Measurements from ENCODE around the gene AGO3.

The AGO3 gene

GRCh38 chr1:36085686-36086526 lies 155.0 kb downstream of the AGO3 start:
- no peak for TF ChIP-seq SNAI2 (CRISPR knock-in tag; IDR thresholded peaks at IDR 0.05)
- no peak for TF ChIP-seq RARB (CRISPR knock-in tag; IDR thresholded peaks at IDR 0.05)
- TF ChIP-seq TCF4 (CRISPR knock-in tag; IDR thresholded peaks at IDR 0.05; ENCODE audit: borderline replicate concordance) = no peak
- no peak for TF ChIP-seq PPARA (CRISPR knock-in tag; IDR thresholded peaks at IDR 0.05; ENCODE audit: borderline replicate concordance)
- TF ChIP-seq TOX (CRISPR knock-in tag; IDR thresholded peaks at IDR 0.05; ENCODE audit: borderline replicate concordance) = no peak
- no peak for ATAC-seq

GRCh38 chr1:36086529-36087232 lies 155.8 kb downstream of the AGO3 start:
- TF ChIP-seq TCF4 (CRISPR knock-in tag; IDR thresholded peaks at IDR 0.05; ENCODE audit: borderline replicate concordance) = no peak
- TF ChIP-seq GLIS3 (CRISPR knock-in tag; IDR thresholded peaks at IDR 0.05) = no peak
- no peak for TF ChIP-seq CSDC2 (CRISPR knock-in tag; IDR thresholded peaks at IDR 0.05)
- no peak for TF ChIP-seq ZNF70 (CRISPR knock-in tag; IDR thresholded peaks at IDR 0.05)
- no peak for TF ChIP-seq ZFP3 (CRISPR knock-in tag; IDR thresholded peaks at IDR 0.05)
- TF ChIP-seq TSHZ2 (CRISPR knock-in tag; IDR thresholded peaks at IDR 0.05) = no peak
- no peak for ATAC-seq

GRCh38 chr1:36087233-36088123 lies 156.6 kb downstream of the AGO3 start:
- TF ChIP-seq TCF4 (CRISPR knock-in tag; IDR thresholded peaks at IDR 0.05; ENCODE audit: borderline replicate concordance) (no peak), OSR1 (CRISPR knock-in tag; IDR thresholded peaks at IDR 0.05) (no peak), ARNTL (CRISPR knock-in tag; IDR thresholded peaks at IDR 0.05; ENCODE audit: borderline replicate concordance, low read depth) (no peak)
- no peak for ATAC-seq

GRCh38 chr1:36088265-36088576 lies 157.3 kb downstream of the AGO3 start:
- no peak for TF ChIP-seq BACH2 (CRISPR knock-in tag; IDR thresholded peaks at IDR 0.05; ENCODE audit: borderline replicate concordance)
- no peak for TF ChIP-seq ZFP30 (CRISPR knock-in tag; IDR thresholded peaks at IDR 0.05)
- no peak for TF ChIP-seq ZNF8 (CRISPR knock-in tag; IDR thresholded peaks at IDR 0.05)
- no peak for TF ChIP-seq TCF4 (CRISPR knock-in tag; IDR thresholded peaks at IDR 0.05; ENCODE audit: borderline replicate concordance)
- TF ChIP-seq GLIS3 (CRISPR knock-in tag; IDR thresholded peaks at IDR 0.05) = no peak
- no peak for TF ChIP-seq SNAI2 (CRISPR knock-in tag; IDR thresholded peaks at IDR 0.05)
- no peak for TF ChIP-seq ZFP3 (CRISPR knock-in tag; IDR thresholded peaks at IDR 0.05)
- TF ChIP-seq ISL1 (CRISPR knock-in tag; IDR thresholded peaks at IDR 0.05) = no peak
- TF ChIP-seq OSR1 (CRISPR knock-in tag; IDR thresholded peaks at IDR 0.05) = no peak
- TF ChIP-seq TSHZ2 (CRISPR knock-in tag; IDR thresholded peaks at IDR 0.05) = no peak
- TF ChIP-seq POU6F1 (CRISPR knock-in tag; IDR thresholded peaks at IDR 0.05; ENCODE audit: borderline replicate concordance, low read depth) = no peak
- TF ChIP-seq PPARA (CRISPR knock-in tag; IDR thresholded peaks at IDR 0.05; ENCODE audit: borderline replicate concordance) = no peak
- TF ChIP-seq CSDC2 (CRISPR knock-in tag; IDR thresholded peaks at IDR 0.05) = no peak
- TF ChIP-seq RARB (CRISPR knock-in tag; IDR thresholded peaks at IDR 0.05) = no peak
- no peak for TF ChIP-seq ZNF70 (CRISPR knock-in tag; IDR thresholded peaks at IDR 0.05)
- no peak for TF ChIP-seq ZC3H10 (CRISPR knock-in tag; IDR thresholded peaks at IDR 0.05)
- TF ChIP-seq CREB5 (CRISPR knock-in tag; IDR thresholded peaks at IDR 0.05; ENCODE audit: low read depth) = no peak
- TF ChIP-seq ARNTL (CRISPR knock-in tag; IDR thresholded peaks at IDR 0.05; ENCODE audit: borderline replicate concordance, low read depth) = no peak
- TF ChIP-seq CSRNP3 (CRISPR knock-in tag; IDR thresholded peaks at IDR 0.05) = no peak
- no peak for TF ChIP-seq ESRRG (CRISPR knock-in tag; IDR thresholded peaks at IDR 0.05)
- ATAC-seq = 0 out of 3 replicates have a peak, but pooled peaks have one; percentile 0

Measured in SK-N-SH treated with all-trans-retinoic acid at 6 μM for 48 hours (cell line).